Coronary artery (tissue), 2 donors: ENCODE measurements around the gene ACLY.

ENCODE experiments used
- DNase-seq: peaks from one replicate; pipeline ENCODE4 v3.0.0-alpha.2; 2017; ENCODE audit warnings: low spot score
- H3K27ac ChIP-seq, 2 donors: fragments of 200-600 bp; sonication (generic); one replicate each; pipeline ENCODE4 v1.5.1; 2016 to 2019
- H3K4me3 ChIP-seq: fragments of 200-600 bp; sonication (generic); 2 replicates; pipeline ENCODE4 v1.5.1; 2016; ENCODE audit warnings: mild to moderate bottlenecking, moderate library complexity
- TF ChIP-seq, protein P1 (sequence below): fragments of 200-600 bp; sonication (generic); IDR thresholded peaks from one replicate; pipeline ENCODE4 v1.5.1; 2019; ENCODE audit warnings: antibody characterized with exemption

ACLY gene

DNA sequence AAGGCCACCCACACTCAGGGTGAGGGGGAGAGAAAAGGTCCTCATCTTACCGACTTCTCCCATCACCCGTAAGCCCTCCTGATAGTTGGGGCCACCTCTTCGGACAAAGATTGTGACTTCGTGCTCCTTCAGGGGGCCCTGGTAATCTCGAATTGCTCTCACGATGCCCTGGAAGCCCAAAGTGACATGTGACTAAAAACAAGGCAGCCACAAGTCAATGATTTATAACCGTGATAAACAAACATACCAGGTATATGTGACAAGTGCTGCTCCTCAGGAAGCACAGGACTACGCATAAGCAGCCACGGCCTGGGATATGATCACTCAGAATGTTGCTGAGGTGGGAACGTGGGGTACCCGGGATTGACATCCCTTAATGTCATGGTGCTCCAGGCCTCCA is 17.1 kb downstream of the ACLY start:
- no peak for DNase-seq
- TF ChIP-seq, protein P1, sequence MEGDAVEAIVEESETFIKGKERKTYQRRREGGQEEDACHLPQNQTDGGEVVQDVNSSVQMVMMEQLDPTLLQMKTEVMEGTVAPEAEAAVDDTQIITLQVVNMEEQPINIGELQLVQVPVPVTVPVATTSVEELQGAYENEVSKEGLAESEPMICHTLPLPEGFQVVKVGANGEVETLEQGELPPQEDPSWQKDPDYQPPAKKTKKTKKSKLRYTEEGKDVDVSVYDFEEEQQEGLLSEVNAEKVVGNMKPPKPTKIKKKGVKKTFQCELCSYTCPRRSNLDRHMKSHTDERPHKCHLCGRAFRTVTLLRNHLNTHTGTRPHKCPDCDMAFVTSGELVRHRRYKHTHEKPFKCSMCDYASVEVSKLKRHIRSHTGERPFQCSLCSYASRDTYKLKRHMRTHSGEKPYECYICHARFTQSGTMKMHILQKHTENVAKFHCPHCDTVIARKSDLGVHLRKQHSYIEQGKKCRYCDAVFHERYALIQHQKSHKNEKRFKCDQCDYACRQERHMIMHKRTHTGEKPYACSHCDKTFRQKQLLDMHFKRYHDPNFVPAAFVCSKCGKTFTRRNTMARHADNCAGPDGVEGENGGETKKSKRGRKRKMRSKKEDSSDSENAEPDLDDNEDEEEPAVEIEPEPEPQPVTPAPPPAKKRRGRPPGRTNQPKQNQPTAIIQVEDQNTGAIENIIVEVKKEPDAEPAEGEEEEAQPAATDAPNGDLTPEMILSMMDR, result no peak
- no peak overlapping the region for H3K27ac ChIP-seq
- no peak overlapping the region for H3K4me3 ChIP-seq

DNA sequence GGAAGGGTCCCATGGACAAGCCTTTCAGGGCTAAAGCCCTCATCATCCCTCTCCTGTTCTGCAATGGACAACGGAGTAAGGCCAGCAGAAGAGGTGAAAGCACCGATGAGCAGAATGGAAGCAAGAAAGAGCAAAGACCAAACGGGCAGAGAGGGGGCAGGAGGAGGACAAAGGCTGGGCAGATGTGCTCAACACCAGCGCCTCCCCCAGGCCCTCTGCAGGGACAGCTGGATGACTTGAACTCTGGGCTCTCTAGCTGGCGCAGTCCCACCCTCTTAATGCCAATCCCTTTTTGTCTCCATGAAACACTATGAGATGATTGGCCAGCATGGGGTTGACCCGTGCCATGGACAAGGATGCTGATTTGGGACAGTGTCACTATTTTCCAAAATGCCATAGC is 22.0 kb downstream of the ACLY start:
- H3K27ac ChIP-seq, result no peak overlapping the region
- TF ChIP-seq, protein P1, result no peak
- H3K4me3 ChIP-seq, result no peak overlapping the region
- no peak for DNase-seq

DNA sequence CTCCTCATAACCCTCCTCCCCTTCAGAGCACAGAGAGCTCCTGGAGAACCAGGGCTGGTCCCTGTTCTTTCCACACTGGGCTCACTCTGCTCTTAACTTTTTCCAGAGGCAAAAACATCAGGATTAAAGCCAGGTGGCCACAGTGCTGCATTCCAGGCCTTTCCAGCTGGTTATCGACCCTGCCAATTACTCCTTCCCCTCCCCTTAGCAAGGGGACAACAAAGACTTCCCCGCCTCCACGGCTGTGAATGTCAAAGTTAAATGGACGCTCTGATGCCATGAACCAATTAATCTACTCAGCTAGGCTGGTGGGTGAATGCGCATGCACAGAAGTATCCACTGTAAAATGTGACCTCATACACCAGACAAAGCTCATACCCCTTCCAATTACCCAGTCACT is 23.1 kb downstream of the ACLY start:
- Histone ChIP-seq H3K27ac (peak overlapping the region in 1 of 2 donors; percentile 65), H3K4me3 (no peak overlapping the region)
- DNase-seq, result no peak
- TF ChIP-seq, protein P1, result no peak

DNA sequence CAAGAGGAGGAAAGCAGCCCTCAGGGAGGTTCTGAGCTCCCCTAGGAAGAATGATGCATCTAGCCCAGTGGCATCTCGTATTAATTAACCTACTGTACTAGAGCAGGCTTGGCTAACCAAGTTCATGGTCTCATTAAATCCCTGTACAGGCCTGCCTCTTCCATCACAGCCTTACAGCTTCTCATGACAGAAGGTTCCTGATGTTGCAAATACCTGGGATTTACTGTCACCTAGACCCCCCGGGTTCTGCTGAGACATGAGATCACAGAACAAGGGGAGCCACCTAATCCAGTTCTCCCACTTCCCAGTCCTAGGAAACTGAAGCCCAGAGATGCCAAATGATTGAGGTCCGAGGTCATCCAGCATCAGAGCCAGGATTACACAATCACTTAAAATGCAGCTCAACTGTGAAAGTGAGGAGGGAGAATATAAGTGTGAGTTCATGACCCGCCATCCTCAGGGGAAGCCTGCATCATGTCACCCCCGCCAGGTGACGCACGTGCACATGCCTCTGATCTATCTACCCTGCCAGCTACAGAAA is 23.9 kb downstream of the ACLY start:
- Histone ChIP-seq H3K4me3 (no peak overlapping the region), H3K27ac (peak overlapping the region in 1 of 2 donors; percentile 65)
- TF ChIP-seq, protein P1, result no peak
- no peak for DNase-seq

DNA sequence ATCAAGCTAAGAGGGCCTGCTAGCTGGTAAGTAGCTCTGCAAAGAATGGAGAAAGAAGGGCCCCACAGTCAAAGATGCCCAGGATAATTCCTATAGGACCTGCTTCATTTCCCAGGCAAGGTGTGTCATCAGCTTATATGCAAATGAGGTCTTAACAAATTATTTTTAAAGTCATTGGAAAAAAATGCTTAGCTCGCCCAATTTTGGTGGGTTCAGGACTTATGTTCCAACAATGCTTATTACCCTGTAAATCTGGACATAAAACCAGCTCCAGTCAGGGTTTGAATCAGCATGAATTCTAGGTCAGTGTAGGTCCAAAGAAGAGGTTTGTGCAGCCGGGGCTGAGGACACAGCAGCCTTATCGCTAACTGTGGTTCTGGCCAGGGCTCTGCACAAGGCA is 25.4 kb downstream of the ACLY start:
- no peak for DNase-seq
- TF ChIP-seq, protein P1, result no peak

DNA sequence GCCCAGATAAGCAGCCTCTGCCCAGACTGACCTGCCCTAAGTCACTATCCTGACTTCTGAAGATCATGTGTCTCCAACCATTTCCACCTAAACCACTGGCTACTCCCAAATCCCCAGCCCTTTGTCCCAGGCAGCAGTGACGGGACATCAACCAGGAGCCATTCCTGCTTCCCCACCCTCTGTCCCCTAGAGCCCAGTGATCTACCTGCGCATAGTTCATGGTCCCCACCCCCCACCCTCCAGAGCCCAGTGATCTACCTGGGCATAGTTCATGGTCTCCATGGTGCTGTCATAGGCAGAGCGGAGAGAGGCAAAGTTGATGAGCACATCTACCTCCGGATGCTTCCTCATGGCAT is 26.8 kb downstream of the ACLY start:
- TF ChIP-seq, protein P1, result no peak

More for the DNA sequence above, 25.4 kb downstream of the ACLY start:
- Histone ChIP-seq H3K27ac (no peak overlapping the region), H3K4me3 (no peak overlapping the region)

DNA sequence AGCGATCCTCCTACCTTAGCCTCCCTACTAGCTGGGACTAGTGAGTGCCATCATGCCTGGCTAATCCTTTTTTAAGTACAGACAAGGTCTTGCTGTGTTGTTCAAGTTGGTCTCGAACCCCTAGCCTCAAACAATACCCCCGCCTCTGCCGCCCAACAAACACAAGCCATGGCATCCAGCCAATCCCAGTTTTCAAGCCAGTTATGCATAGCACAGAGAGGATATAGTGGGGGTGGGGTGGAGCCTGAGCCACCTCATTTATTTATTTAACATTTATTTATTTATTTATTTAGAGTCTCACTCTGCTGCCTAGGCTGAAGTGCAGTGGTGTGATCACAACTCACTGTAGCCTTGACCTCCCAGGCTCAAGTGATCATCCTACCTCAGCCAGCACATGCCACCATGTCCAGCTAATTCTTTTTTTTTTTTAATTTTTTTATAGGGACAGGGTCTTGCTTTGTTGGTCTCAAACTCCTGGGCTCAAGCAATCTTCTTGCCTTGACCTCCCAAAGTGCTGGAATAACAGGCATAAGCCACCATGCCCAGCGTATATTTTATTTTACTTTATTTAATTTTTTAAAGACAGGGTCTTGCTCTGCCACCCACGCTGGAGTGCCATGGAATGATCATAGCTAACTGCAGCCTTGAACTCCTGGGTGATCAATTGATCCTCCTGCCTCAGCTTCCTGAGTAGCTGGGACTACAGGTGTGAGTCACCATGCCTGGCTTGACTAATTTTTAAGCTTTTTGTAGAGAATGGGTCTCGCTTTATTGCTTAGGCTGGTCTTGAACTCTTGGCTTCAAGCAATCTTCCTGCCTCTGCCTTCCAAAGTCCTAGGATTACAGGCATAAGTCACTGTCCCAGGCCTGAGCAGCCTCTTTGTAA is 27.4 kb downstream of the ACLY start:
- TF ChIP-seq, protein P1, result no peak
- H3K4me3 ChIP-seq, result no peak overlapping the region
- no peak overlapping the region for H3K27ac ChIP-seq
- DNase-seq, result no peak

More for the DNA sequence above, 26.8 kb downstream of the ACLY start:
- no peak overlapping the region for H3K27ac ChIP-seq
- H3K4me3 ChIP-seq, result no peak overlapping the region
- DNase-seq, result no peak
